GM19463 (cell line): ENCODE results near the gene USP20.

Source experiments
- ATAC-seq: cut with Tn5 transposase; IDR thresholded peaks from one replicate; pipeline ENCODE4 v1.9.1; 2021; ENCODE audit warnings: mild to moderate bottlenecking, moderate library complexity; ENCODE audit not compliant: unreplicated experiment

Gene USP20

DNA sequence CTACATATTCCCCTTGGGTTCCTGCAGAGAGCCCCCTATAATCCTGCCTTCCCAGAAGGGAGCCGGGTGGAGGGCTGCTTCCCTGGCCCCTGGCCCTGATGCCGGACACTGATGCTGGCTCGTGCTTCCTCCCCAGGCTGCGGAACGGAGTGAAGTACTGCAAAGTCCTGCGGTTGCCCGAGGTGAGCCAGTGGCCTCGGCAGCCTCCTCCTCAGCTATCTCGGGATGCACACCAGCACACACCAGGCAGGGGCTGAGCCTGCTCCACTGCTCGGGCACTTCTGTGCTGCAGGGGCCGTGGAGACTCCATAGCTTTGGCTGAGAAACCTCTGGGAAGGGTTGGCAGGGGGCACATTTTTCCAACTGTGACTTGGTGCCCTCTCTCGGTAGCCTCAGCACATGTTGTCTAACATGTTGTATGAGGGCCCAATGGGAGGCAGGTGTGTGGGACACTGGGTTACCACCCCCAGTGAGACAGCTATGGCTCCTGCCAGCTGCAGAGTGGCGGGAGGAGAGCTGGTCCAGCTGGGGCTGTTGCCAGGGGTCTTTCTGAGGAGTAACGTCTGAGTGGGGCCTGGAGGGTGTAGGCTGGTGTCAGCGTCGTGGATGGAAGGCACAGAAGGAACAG is 38.4 kb downstream of the USP20 start:
- no peak for ATAC-seq

DNA sequence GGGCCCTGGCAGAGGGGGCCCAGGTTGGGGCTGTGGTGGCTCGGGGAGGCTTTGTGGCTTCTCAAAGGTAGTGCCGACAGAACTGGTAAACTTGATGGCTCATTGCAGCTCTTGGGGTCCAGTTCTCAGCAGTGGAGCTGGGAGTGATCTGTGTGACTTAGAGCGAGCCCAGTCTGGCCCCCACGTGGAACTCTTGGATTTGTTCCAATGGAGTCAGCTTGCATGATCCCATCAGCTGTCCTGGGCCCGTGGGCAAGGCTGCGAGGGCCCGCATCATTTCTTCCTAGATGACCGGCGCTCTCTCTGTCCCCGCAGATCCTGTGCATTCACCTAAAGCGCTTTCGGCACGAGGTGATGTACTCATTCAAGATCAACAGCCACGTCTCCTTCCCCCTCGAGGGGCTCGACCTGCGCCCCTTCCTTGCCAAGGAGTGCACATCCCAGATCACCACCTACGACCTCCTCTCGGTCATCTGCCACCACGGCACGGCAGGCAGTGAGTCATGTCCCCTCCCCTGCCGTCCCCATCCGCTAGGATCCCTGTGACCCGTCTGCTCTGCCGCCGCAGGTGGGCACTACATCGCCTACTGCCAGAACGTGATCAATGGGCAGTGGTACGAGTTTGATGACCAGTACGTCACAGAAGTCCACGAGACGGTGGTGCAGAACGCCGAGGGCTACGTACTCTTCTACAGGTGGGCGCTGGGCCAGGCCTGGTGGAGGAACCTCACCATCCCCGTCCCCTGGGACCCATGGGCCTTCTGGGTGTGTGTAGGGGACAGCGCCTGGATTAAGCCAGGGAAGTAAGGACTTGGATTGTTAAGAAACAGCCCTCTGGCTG is 39.2 kb downstream of the USP20 start:
- ATAC-seq: no peak

DNA sequence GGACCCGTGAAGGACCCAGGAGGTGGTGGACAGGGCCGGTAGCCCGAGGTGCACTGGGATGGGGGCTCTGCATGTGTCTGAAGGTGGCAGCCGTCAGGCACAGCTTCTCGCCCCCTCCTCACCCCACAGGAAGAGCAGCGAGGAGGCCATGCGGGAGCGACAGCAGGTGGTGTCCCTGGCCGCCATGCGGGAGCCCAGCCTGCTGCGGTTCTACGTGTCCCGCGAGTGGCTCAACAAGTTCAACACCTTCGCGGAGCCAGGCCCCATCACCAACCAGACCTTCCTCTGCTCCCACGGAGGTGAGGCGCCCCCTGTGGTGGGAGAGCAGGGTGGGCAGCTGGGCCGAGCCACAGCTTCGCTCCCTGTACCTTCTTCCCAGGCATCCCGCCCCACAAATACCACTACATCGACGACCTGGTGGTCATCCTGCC is 39.9 kb downstream of the USP20 start:
- ATAC-seq: no peak

DNA sequence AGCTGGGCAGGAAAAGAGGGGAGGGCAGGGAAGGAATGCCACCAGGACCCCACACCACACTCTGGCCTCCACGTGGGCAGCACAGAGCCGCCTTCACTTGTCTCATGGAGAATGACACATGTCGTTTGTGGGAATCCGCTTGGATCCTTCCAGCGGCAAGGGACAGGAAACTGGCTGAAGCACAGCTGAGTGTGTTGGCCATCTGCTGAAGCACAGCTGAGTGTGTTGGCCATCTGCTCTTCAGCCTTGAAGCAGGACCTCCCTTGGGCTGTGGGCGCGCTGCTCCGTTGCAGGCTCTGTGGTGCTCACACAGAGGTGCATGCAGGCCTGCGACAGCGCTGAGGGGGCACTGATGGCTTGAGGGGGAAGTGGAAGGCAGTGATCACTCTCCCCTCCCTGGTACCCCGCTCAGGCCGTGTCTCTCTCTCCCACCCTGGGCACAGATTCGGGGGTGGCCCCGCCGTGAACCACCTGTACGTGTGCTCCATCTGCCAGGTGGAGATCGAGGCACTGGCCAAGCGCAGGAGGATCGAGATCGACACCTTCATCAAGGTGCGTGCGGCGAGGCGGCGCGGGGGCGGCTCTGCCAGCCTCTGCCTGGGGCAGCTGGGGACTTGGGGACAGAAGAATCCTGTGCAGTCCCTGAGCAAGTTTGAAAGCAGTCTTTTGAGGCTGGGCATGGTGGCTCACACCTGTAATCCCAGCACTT is 40.6 kb downstream of the USP20 start:
- ATAC-seq: no peak

DNA sequence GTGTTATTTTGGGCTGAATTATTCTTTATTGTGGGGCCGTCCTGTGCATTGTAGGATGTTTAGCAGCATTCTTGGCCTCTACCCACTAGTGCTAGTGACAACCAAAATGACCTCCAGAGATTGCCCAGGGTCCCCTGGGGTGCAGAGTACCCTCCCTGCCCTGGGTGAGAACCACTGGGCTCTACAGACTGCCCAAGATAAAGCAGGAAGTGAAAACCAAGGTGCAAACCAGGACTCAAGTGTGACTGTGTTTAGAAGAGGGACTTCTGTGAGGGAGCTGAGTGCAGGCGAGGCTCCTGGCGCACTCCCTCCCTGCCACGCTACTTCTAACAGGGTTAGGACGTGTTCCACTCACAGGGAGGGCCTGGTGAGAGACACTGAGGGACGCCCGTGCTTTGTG is 41.6 kb downstream of the USP20 start:
- no peak for ATAC-seq

DNA sequence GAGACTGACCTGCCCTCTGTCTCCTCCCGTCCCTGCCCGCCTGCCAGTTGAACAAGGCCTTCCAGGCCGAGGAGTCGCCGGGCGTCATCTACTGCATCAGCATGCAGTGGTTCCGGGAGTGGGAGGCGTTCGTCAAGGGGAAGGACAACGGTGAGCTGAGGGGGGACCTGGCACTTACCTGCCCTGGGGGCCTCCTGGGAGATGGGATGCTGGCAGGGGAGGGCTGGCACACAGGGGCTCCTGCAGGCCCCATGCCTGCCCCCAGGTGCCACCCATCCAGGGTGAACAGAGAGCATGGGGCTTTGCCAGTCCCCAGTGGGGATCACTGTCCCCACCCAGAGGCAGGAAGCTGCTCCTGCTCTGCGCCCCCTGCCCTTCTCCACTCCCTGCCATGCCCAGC is 43.0 kb downstream of the USP20 start:
- ATAC-seq: no peak

DNA sequence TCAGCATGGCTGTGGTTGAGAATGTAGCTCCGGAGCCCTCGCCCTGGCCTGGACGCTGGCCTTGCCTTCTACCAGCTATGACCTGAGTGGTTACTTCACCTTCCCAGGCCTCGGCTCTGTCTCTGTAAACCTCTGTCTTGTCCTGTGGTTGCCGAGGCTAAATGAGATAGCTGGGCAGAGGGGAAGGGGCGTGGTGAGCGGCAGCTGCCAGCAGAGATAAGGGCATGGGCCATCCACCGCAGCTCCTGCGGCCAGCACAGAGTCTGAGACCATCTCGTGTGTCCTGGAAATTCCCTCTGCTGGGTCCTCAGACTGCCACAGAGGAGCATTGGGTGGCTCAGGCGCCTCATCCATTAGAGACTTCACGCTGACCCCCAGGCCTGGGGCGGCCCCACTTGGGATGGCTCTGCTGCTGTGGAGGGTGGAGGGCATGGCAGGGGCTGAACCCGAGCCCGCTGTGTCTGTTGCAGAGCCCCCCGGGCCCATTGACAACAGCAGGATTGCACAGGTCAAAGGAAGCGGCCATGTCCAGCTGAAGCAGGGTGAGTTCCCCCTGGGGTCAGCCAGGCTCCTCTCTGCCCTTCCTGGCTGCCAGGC is 43.9 kb downstream of the USP20 start:
- ATAC-seq: no peak

DNA sequence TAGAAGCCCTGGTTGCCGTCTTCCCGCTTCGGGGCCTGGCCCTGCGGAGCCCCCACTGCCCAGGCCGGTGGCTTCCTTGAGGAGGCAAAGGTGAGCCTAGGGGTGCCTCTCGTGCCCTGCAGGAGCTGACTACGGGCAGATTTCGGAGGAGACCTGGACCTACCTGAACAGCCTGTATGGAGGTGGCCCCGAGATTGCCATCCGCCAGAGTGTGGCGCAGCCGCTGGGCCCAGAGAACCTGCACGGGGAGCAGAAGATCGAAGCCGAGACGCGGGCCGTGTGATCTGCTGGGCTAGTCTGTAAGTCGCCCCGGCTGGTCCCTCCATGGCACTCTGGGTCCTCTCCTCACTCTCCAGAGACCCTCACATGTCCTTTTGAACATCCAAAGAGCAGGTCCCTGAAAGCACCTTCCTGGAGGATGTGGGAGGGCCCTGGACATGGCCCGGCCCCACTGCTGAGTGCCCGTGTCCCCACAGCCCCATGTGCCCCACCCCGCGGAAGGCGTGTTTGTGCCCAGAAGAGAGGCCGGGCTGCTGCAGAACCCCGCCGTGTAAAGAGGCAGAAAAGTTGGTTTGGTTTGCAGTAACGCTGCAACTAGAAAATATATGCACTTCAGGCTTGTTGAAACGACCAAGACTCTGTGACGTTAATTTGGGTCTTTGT is 44.9 kb downstream of the USP20 start:
- ATAC-seq: no peak

DNA sequence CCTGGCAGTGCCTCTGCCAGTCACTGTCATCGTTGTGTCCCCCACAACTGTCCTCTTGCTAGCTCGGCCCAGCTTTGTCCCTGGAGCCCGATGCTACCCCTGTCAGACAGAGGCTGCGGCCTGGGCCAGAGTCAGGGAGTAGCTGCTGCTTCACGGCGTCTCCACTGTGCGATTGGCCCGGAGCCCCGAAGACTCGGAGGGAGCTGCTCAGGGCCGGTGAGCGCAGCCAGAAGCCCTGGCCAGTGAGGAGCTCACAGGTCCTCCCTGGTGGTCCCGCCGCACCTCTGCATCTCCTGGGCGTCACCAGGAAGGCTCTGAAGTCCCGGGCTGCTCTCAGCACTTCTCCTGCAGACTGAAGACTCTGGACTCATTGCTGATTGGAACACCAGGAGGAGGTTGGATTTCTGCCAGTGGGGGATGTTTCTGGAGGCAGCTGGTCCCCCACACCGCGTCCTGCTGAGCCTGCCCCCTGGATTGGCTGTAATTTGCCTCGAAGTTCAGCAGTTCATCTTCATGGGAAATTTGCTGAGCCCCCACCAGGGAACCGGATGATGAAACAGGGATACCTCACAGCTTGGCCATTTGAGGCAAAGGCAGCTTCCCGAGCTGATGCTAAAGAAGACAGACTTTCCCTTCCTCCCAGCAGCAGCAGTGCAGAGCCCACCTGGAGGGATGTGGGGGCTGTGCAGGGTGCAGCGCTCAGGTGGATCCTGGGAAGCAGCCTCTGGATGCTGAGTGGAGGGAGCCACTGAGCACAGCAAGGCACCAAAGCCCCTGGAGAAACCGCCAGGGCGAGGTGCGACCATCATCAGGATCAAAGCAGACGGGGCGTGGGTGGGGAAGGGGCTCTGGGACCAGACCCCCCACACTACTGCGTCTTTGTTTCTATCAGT is 45.6 kb downstream of the USP20 start:
- ATAC-seq: no peak

DNA sequence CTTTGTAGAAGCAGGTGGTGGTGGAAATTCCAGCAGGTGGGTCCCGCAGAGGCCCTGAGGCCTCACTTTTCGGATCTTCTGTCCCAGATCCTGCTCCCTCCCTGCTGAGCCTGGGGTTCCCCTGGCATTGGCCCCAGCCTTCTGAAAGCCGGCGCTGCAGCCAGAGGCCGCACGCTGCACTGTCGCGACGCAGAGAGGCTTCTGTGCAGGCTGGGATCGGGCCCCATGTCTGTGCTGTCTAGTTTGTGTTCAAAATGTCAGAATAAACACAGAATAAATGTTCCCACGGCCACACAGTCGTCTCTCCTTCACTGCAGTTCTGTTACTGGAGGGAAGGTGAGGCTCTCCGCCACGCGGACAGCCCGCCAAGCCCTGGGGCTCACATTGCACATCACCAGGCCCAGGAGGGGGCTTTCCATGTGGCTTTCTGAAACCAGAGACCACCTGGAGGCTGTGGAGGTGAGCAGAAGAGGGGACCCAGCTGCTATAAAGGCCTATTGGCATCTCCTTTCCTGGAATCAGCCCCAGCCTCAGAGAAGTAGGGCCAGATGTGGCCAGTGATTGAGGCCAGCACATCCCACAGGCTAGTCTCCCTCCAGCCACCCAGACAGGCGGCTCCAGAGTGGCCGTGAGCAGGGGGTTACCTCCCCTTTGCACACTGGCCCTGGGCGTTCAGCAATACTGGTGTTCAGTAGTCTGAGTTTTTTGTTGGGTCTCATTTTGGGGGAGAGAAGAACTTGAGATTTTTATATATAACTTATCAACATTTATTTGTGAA is 46.5 kb downstream of the USP20 start:
- ATAC-seq: no peak

DNA sequence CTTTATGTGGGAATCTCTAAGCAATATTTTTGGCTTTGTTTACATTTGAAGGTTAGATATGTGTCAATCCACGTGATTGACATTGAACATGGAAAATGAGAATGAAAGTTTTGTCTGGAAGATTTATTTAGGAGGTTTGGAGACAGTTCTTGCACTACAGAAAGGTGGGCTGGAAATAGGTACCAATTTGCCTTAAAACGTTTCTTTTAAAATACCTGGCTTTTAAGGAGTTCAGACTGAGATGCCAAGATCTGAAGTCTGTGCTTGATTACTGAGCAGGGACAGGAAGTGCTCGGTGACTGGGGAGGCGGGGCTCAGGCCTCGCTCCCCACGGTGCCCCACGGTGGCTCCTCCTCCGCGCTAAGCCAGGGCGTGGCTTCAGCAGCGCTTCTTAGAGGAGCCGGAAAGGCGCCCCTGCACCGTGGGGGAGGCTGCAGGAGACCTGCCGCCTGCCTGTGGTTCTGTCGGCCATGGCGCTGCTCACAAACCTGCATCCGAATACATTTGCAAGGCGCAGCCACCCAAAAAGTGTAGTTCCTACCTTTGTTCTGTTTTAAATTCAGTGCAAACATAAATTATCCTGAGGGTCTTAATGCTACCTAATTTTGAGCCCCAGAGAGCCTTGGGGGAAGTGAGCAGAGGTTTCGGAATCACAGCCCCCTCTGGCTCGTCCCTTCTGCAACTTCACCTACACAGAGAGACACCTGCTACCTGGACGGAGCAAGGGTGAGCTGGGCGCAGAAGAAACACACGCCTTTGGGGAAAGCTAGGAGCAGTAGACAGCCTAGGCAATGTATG is 49.2 kb downstream of the USP20 start:
- peak; percentile 51 for ATAC-seq

DNA sequence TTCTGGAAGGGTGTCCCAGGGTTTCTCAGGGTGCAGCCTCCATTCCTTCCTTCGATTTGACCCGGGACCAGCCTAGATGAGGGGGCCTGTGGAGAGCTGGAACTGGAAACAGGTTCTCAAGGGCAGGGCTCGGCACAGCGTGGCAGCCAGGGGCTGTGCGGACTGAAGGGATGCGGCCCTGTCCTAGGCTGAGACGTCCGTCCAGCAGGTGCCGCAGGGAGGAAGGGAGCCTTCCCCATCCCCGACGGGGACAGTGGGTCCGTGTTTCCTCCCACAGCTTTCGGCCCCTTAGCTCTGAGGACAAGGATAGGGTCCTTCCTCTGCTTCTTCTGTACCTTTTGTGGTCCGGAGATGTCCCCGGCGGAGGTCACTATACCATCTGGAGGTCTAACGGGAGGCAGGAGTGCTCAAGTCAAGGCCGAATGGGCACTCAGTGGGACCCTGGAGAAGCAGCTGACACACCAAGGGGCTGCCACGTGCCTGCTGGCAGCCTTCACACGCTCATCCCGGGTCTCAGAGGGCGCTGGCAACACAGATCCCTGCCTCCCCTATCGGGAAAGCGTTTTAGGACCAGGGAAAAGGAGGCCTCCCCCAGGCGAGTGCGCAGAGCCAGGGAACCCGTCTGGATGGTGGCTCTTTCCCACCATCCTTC is 49.9 kb downstream of the USP20 start:
- ATAC-seq: no peak

DNA sequence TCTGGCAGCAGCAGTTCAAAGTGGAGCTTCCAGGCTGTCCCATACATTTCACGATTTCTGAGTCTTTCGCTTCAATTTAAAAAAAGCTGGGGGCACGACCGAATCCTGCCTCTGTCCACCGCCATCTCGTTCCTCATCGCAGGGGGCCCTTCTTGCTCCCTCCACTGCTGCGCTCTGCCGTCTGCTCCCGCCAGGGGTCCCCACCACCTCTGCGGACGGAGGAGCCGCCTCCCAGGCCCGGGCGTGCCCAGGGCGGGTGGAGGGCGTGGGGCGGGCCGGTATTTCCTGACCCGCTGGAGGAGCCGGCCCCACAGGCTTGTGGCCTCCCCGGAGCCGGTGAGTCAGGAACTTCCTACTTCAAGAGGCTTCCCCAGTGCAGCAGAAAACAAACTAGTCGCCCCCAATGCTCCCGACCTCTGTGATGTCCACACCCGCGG is 50.4 kb downstream of the USP20 start:
- peak; percentile 33 for ATAC-seq

DNA sequence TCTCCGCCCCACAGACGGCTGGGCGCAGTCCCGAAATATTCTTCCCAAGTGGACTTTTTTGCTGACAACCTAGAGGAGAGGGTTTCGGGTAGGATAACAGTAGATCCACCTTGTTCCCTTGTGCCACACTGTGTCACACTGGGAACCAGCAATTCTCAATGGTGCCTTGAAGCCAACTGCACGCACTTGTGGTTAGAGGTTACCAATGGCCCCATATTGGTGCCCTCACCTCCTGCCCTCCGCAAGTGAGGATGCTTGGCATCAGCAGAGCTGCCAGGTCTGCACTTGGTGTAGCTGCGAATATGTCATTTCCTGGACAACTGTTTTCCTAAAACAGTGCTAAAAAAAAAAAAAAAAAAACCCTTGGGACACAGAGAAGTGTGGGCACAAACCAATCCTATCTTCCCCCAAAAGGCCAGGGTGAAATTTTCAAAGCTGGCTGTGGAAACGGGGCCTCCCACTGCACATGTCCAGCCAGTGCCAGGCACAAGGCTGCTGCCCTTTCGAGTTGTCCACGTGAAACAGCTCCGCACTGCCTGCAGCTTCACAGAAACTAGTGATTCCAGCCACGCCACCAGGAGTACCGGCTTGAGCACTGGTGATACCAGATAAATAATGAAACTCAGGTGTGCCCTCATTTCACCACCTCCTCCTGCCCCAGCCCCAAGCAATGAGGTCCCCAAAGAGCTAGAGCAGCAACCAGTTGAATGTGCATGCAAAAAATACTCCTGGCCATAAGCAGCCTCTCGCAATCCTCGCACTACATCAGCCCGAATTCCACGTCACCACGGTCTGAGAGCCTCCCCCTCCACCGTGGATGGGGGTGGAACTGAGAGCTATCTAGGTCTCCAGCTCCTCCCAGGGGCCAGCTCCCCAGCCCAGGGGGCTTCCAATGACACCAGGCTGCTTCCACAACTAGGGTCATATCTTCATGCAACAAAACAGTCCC is 51.2 kb downstream of the USP20 start:
- no peak for ATAC-seq

DNA sequence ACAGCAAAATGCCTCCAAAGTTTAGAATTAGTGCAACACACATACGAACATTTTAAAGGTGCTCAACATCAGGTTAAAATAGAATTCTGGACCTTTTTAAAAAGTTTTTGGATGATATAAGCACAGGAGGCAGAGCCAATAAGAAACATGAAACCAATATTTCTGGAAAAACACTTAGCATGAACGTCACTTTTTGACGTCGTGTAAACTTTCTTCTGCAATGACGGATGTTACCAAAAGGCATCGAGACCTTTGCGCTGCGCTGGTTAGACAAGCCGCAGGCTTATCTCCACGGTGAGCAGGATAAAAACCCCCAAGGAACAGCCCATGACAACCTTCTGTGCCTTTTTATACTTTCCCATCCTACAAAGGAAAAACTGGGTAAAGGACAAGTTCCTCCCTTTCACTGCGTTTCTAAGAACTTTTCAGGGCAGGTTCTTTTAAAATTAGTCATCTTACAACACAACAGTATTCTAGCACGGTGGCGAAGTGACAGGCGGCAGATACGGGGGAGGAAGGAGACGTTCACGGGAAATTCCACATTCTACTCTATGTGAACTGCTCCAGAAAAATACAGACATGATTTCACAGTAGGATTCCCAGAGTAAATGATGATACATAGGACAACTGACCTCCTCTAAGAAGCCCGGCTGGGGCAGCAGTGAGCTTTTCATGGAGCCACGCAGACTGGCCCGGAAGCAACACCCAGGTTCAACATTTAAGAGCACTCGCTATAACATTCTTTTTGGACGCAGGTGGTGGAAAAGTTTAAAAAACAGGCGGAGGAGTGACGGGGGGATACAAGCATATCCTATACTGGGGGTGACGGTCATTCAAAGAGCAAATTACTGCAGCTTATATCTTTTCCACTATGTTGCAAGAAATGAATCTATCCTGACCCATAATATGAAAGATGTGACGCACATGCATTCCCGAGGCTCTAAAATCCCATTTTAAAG is 52.4 kb downstream of the USP20 start:
- ATAC-seq: no peak
